Measurements from ENCODE around the gene MPRIP.

The MPRIP gene

GRCh38 chr17:17226451-17227265 is 184.4 kb downstream of the MPRIP start:
- no peak for DNase-seq

- no peak for DNase-seq
Measured at GRCh38 chr17:17227608-17228520, 185.6 kb downstream of the MPRIP start.

GRCh38 chr17:17228521-17229279 is 186.4 kb downstream of the MPRIP start:
- no peak for DNase-seq

GRCh38 chr17:17229416-17230384 is 187.4 kb downstream of the MPRIP start:
- DNase-seq, result no peak

- DNase-seq, result peak; percentile 17
Measured at GRCh38 chr17:17231621-17232302, 189.5 kb downstream of the MPRIP start.

GRCh38 chr17:17232303-17232621 is 190.0 kb downstream of the MPRIP start:
- no peak for DNase-seq

- DNase-seq, result no peak
Measured at GRCh38 chr17:17235212-17236174, 193.2 kb downstream of the MPRIP start.

- DNase-seq, result peak; percentile 5
Measured at GRCh38 chr17:17236295-17237025, 194.2 kb downstream of the MPRIP start.

- DNase-seq, result peak; percentile 93
Measured at GRCh38 chr17:17237026-17237799, 195.0 kb downstream of the MPRIP start, which contains the start of gene FLCN. TSS of gene FLCN (minus strand) at chr17:17237168. CDS start at chr17:17228137, 9,031 bp downstream.

GRCh38 chr17:17239832-17240231 is 197.6 kb downstream of the MPRIP start:
- no peak for DNase-seq

- DNase-seq, result no peak
Measured at GRCh38 chr17:17241656-17242055, 199.4 kb downstream of the MPRIP start.

- DNase-seq, result no peak
Measured at GRCh38 chr17:17242246-17242645, 200.0 kb downstream of the MPRIP start.

Measured in NCI-H1694 treated with DMSO at 0.1 percent for 48 hours (cell line).